B cell (primary cell): Measurements from ENCODE around the gene ERC2. TPM values are rescaled to one million over a fixed set of nuclear protein-coding genes. Genes with fewer than 3 reads are reported as not detected.

Experiments used
- ATAC-seq: fragments of 200-7000 bp; cut with Tn5 transposase; one replicate; pipeline ENCODE4 v1.10.0; 2021; ENCODE audit warnings: low read depth, mild to moderate bottlenecking, moderate number of reproducible peaks, moderate library complexity
- CTCF ChIA-PET: fragments of 350-600 bp; sonication (Branson Sonifier 250); formaldehyde crosslinking; loops from one replicate; lab custom pipeline; 2021; ENCODE audit warnings: antibody characterized with exemption, inconsistent platforms; lab: Charles Lee
- POLR2A ChIA-PET: fragments of 350-600 bp; sonication (Branson Sonifier 250); formaldehyde crosslinking; loops from one replicate; lab custom pipeline; 2021; ENCODE audit warnings: antibody characterized with exemption; lab: Charles Lee
- DNase-seq: peaks from one replicate; pipeline ENCODE4 v3.0.0; 2013
- H2AFZ ChIP-seq: 2 replicates; pipeline ENCODE4 v1.6.1; 2012; ENCODE audit warnings: mild to moderate bottlenecking, low read depth, low read length; ENCODE audit not compliant: insufficient read depth, poor library complexity, severe bottlenecking
- H3K27ac ChIP-seq, 2 donors: 1 replicate in 1 of 2; 2 replicates in 1 of 2; pipeline ENCODE4 v1.5.1; 2012 to 2013; ENCODE audit warnings: low read length in 2 of 2, mild to moderate bottlenecking in 2 of 2, moderate library complexity in 1 of 2
- H3K27me3 ChIP-seq, 4 experiments: fragments of 200-600 bp in 1 of 4; sonication (generic) in 1 of 4; replicated peaks in 1 of 4; 1 replicate in 2 of 4; 2 replicates in 2 of 4; pipeline versions ENCODE4 v1.6.1 to v1.7.0; 2013 to 2016; ENCODE audit warnings: low read length in 3 of 4, mild to moderate bottlenecking in 2 of 4, mixed read lengths in 1 of 4, moderate library complexity in 1 of 4; ENCODE audit not compliant: insufficient read depth in 4 of 4, control insufficient read depth in 3 of 4; ENCODE audit errors: control extremely low read depth in 1 of 4
- H3K36me3 ChIP-seq, 2 experiments: replicated peaks in 1 of 2; 1 replicate in 1 of 2; 2 replicates in 1 of 2; pipeline versions ENCODE4 v1.6.1 to v1.7.1; 2013; ENCODE audit warnings: low read length in 1 of 2; ENCODE audit not compliant: insufficient read depth in 2 of 2, control insufficient read depth in 1 of 2; ENCODE audit errors: control extremely low read depth in 1 of 2, extremely low read depth in 1 of 2
- H3K4me1 ChIP-seq, 2 donors: fragments of 200-600 bp in 1 of 2; sonication (generic) in 1 of 2; 1 replicate in 1 of 2; 2 replicates in 1 of 2; pipeline versions ENCODE4 v1.5.1 to v1.6.1; 2013 to 2017; ENCODE audit warnings: low read length in 2 of 2; ENCODE audit not compliant: control insufficient read depth in 2 of 2, insufficient read depth in 2 of 2
- H3K4me2 ChIP-seq: replicated peaks from 2 replicates; pipeline ENCODE3; 2012; ENCODE audit warnings: mild to moderate bottlenecking, low read depth, low read length; ENCODE audit not compliant: poor library complexity, severe bottlenecking
- H3K4me3 ChIP-seq, 5 experiments: fragments of 200-600 bp in 1 of 5; sonication (generic) in 1 of 5; 1 replicate in 3 of 5; 2 replicates in 2 of 5; pipeline versions ENCODE4 v1.5.1 to v1.7.0; 2011 to 2016; ENCODE audit warnings: low read length in 4 of 5, mild to moderate bottlenecking in 4 of 5, low read depth in 2 of 5, control low read depth in 1 of 5, moderate library complexity in 1 of 5; ENCODE audit not compliant: insufficient read depth in 1 of 5; ENCODE audit errors: control extremely low read depth in 1 of 5, extremely low read depth in 1 of 5
- H3K79me2 ChIP-seq: fragments of 200-600 bp; sonication (generic); one replicate; pipeline ENCODE4 v1.6.0; 2016; ENCODE audit warnings: low read length; ENCODE audit not compliant: control insufficient read depth, insufficient read depth
- H3K9ac ChIP-seq: fragments of 200-600 bp; sonication (generic); 2 replicates; pipeline ENCODE4 v1.6.1; 2017; ENCODE audit warnings: mild to moderate bottlenecking, low read length, moderate library complexity
- H3K9me3 ChIP-seq, 3 donors: one replicate each; pipeline versions ENCODE4 v1.6.1 to v1.7.1; 2013; ENCODE audit warnings: low read length in 2 of 3; ENCODE audit not compliant: control insufficient read depth in 2 of 3, insufficient read depth in 1 of 3; ENCODE audit errors: control extremely low read depth in 1 of 3
- H4K20me1 ChIP-seq: 2 replicates; pipeline ENCODE4 v1.6.0; 2012; ENCODE audit warnings: mild to moderate bottlenecking, low read length; ENCODE audit not compliant: insufficient read depth, control insufficient read depth, poor library complexity, severe bottlenecking
- H3K27ac Mint-ChIP-seq: one replicate; pipeline ENCODE4 v1.8.0; 2021; ENCODE audit warnings: mixed read lengths
- H3K27me3 Mint-ChIP-seq: one replicate; pipeline ENCODE4 v1.8.0; 2021; ENCODE audit warnings: mixed read lengths
- H3K4me1 Mint-ChIP-seq: one replicate; pipeline ENCODE4 v1.8.0; 2021; ENCODE audit warnings: mixed read lengths
- H3K4me3 Mint-ChIP-seq: one replicate; pipeline ENCODE4 v1.8.0; 2021; ENCODE audit warnings: mixed read lengths
- H3K9me3 Mint-ChIP-seq: one replicate; pipeline ENCODE4 v1.8.0; 2022; ENCODE audit warnings: mixed read lengths; ENCODE audit not compliant: insufficient read depth
- CTCF ChIP-seq: fragments of 200-600 bp; IDR thresholded peaks from one replicate; pipeline ENCODE4 v1.8.0; 2022; ENCODE audit warnings: antibody characterized with exemption, mild to moderate bottlenecking
- EZH2 ChIP-seq: IDR thresholded peaks from 2 replicates; pipeline ENCODE4 v1.6.1; 2012; ENCODE audit warnings: borderline replicate concordance, low read depth, mild to moderate bottlenecking, moderate library complexity, low read length; ENCODE audit not compliant: insufficient read depth, poor library complexity, severe bottlenecking
- WGBS: methylation state at CpG from one replicate; pipeline ENCODE4 v1.1.5; 2013; ENCODE audit warnings: missing lambda C conversion rate; ENCODE audit not compliant: insufficient coverage; 5-methylcytosine and 5-hydroxymethylcytosine counted together
- intact Hi-C: fragments of 100-400 bp; cut with micrococcal nuclease; formaldehyde crosslinking; loops from one replicate; pipeline ENCODE4 v1.10.0; 2022
- polyA plus RNA-seq: library from polyadenylated mRNA; depleted of rRNA; stranded (reverse); fragments of >200 nt; gene quantifications from 2 replicates; pipeline ENCODE4 v1.2.3, GENCODE V29; 2012
- total RNA-seq, 2 donors: library from RNA; stranded (reverse); fragments of 120-200 nt in 1 of 2; gene quantifications; 1 replicate in 1 of 2; 2 replicates in 1 of 2; pipeline versions ENCODE4 v1.2.3 to v1.2.4, GENCODE V29; 2013 to 2022

The ERC2 gene
- total and polyA plus RNA-seq, 2 donors (not counting 1 experiment from before 2014, with no cell fraction given), result not detected

DNA sequence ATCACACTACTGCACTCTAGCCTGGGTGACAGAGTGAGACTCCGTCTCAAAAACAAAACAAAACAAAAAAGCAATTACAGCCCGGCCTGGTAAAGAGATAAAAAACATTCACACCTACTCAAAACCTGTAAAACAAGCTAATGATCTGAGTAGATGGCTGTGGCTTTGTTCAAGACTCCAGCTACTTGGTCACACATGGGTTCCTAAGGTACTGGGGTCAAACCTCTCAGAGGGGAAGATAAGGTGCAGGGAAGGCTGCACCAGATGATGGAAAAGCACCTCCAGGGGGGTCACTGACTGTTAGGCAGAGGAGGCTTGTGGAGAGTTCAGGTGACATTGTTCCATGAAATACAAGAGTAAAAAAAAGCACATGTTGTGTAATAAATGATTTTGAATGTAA is 531.0 kb downstream of the ERC2 start:
- CTCF ChIA-PET, result no interaction called here
- DNase-seq (no peak), ATAC-seq (no peak)
- H3K4me3 ChIP-seq, result no peak overlapping the region
- no peaks in the 10 kb centered on the region for H3K4me1 Mint-ChIP-seq
- no peaks in the 10 kb centered on the region for H3K27me3 ChIP-seq
- H3K4me3 Mint-ChIP-seq, result no peak overlapping the region
- no peaks in the 10 kb centered on the region for H3K9me3 ChIP-seq
- H3K9me3 Mint-ChIP-seq, result no peaks in the 10 kb centered on the region
- H3K79me2 ChIP-seq, result no peaks in the 10 kb centered on the region
- WGBS, result no CpG with 5 or more reads among the region's 2 CpGs
- no peaks in the 10 kb centered on the region for H3K4me1 ChIP-seq
- POLR2A ChIA-PET, result no interaction called here
- H2AFZ ChIP-seq, result no peak overlapping the region
- no peak overlapping the region for H3K27ac Mint-ChIP-seq
- H3K27me3 Mint-ChIP-seq, result no peaks in the 10 kb centered on the region
- H3K27ac ChIP-seq, result no peak overlapping the region
- H3K9ac ChIP-seq, result no peak overlapping the region
- H3K4me2 ChIP-seq, result no peak overlapping the region
- TF ChIP-seq EZH2, result no peak
- no peaks in the 10 kb centered on the region for H3K36me3 ChIP-seq
- H4K20me1 ChIP-seq, result no peaks in the 10 kb centered on the region
- intact Hi-C loops, result no loop called here

- Mint-ChIP-seq H3K27ac (no peak overlapping the region), H3K27me3 (no peaks in the 10 kb centered on the region), H3K4me1 (no peaks in the 10 kb centered on the region), H3K9me3 (no peaks in the 10 kb centered on the region), H3K4me3 (no peak overlapping the region)
- Histone ChIP-seq H3K9me3 (no peaks in the 10 kb centered on the region), H3K27ac (no peak overlapping the region), H3K27me3 (no peaks in the 10 kb centered on the region), H3K36me3 (no peaks in the 10 kb centered on the region), H2AFZ (no peak overlapping the region), H3K4me3 (no peak overlapping the region), H3K4me2 (no peak overlapping the region), H3K9ac (no peak overlapping the region), H3K4me1 (no peaks in the 10 kb centered on the region), H3K79me2 (no peaks in the 10 kb centered on the region), H4K20me1 (no peaks in the 10 kb centered on the region)
- ChIA-PET POLR2A (no interaction called here), CTCF (no interaction called here)
- intact Hi-C loops, result no loop called here
- no peak for DNase-seq
- 92% methylated on average over 5 of the region's 6 CpGs for WGBS
- TF ChIP-seq CTCF, result no peak
- no peak for ATAC-seq
These were observed 531.7 kb downstream of the ERC2 start for GRCh38 chr3:55936549-55937052.
